ENCODE measurements around the gene BBS1. TPM values are rescaled to one million over a fixed set of nuclear protein-coding genes. Genes with fewer than 3 reads are reported as not detected.

BBS1 gene
- total RNA-seq, 2 donors from 2014 or later: 49.0 to 58.0 TPM

DNA sequence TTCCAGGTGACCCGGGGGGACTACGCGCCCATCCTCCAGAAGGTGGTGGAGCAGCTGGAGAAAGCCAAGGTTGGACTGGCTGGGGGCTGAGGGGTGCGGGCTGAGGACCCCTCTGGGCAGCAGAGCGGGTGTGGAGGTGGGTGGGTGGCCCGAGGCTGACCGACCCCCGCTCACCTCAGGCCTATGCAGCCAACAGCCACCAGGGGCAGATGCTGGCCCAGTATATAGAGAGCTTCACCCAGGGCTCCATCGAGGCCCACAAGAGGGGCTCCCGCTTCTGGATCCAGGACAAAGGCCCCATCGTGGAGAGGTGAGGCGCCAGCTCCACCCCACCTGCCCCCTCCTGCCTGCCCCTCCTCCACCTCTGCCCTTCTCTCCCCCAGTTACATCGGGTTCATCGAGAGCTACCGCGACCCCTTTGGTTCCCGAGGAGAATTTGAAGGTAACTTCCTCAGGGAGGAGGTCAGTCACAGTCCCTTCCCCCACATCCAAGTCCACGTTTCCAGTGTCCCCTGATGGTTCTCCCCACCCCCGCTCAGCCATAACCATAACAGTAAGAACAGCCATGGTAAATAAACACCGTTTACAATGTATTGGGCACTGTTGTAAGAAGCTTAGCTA lies 19.0 kb upstream of the BBS1 start:
- intact Hi-C loops (cut with DNase I): no loop called here
- no peak for DNase-seq
- no peak for ATAC-seq
- no peak overlapping the region for H3K27ac ChIP-seq
- peaks cover 9 to 20% of the 10 kb centered on the region in 2 donors for H3K36me3 ChIP-seq (replicated peaks in 1 of 2; ENCODE audit: insufficient read depth in 1 of 2, low read depth in 2 of 2)
- no peak for TF ChIP-seq POLR2A (IDR thresholded peaks at IDR 0.05)
- TF ChIP-seq, protein P1, sequence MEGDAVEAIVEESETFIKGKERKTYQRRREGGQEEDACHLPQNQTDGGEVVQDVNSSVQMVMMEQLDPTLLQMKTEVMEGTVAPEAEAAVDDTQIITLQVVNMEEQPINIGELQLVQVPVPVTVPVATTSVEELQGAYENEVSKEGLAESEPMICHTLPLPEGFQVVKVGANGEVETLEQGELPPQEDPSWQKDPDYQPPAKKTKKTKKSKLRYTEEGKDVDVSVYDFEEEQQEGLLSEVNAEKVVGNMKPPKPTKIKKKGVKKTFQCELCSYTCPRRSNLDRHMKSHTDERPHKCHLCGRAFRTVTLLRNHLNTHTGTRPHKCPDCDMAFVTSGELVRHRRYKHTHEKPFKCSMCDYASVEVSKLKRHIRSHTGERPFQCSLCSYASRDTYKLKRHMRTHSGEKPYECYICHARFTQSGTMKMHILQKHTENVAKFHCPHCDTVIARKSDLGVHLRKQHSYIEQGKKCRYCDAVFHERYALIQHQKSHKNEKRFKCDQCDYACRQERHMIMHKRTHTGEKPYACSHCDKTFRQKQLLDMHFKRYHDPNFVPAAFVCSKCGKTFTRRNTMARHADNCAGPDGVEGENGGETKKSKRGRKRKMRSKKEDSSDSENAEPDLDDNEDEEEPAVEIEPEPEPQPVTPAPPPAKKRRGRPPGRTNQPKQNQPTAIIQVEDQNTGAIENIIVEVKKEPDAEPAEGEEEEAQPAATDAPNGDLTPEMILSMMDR (IDR thresholded peaks at IDR 0.05): no peak
- no peak overlapping the region for H3K4me3 ChIP-seq
- no peaks in the 10 kb centered on the region for H3K9me3 ChIP-seq
- 76 to 77% methylated on average over 13 to 20 of the region's 20 CpGs for WGBS, 2 donors
- no peaks in the 10 kb centered on the region for H3K4me1 ChIP-seq
- H3K27me3 ChIP-seq: no peaks in the 10 kb centered on the region

DNA sequence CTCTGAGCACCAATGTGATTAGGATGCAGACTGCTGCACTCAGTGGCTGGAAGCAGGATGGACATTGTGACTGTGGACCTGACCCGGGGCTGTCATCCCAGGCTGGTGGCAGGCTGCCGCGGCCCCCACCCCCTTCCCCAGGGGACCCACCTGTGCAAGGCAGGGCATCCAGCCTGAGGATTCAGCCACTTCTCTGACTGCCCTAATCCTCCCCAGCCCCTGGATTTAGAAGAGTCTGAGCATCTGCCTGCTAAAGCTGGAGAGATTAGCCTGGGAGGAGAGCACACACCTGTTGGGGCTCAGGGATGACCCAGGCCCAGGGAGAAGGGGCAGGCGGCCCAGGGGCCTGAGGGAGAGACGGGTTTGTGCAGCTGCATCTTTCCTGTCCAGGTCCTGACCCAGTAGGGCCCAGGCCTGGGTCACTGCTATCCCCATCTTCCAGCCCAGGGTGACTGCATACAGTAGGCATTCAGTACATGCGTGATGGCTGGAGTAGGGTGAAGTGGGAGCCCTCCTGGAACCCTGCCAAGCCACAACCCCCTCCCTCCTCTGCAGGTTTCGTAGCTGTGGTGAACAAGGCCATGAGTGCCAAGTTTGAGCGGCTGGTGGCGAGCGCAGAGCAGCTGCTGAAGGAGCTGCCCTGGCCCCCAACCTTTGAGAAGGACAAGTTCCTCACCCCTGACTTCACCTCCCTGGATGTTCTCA lies 18.1 kb upstream of the BBS1 start:
- TF ChIP-seq POLR2A (IDR thresholded peaks at IDR 0.05): no peak
- TF ChIP-seq, protein P1 (IDR thresholded peaks at IDR 0.05): no peak
- Histone ChIP-seq H3K27me3 (no peaks in the 10 kb centered on the region), H3K9me3 (no peaks in the 10 kb centered on the region), H3K36me3 (replicated peaks in 1 of 2; ENCODE audit: insufficient read depth in 1 of 2, low read depth in 2 of 2) (peaks cover 8 to 20% of the 10 kb centered on the region in 2 donors), H3K4me1 (no peaks in the 10 kb centered on the region), H3K27ac (no peak overlapping the region), H3K4me3 (no peak overlapping the region)
- intact Hi-C loops (cut with DNase I): no loop called here
- DNase-seq: no peak
- ATAC-seq: no peak
- 70 to 87% methylated on average over 2 to 10 of the region's 10 CpGs for WGBS, 2 donors

DNA sequence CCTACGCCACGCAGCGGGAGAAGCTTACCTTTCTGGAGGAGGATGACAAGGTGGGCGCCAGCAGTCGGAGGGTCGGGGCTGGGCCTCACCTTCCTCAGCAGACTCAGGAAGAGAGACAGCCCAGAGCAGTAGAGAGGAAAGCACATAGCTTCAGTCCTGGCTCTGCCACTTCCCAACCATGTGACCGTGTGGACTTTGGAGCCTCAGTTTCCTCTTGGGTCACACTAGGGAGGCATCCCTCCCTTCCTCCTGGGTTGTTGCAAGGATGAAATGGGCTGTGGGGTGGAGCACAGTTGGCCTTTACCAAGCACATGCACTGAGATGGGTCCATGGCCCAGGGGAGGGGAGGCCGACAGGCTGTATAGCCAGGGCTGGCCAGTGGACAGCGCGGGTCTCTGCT lies 17.3 kb upstream of the BBS1 start:
- ATAC-seq: no peak
- Histone ChIP-seq H3K27me3 (no peaks in the 10 kb centered on the region), H3K36me3 (replicated peaks in 1 of 2; ENCODE audit: insufficient read depth in 1 of 2, low read depth in 2 of 2) (peaks cover 5 to 21% of the 10 kb centered on the region in 2 donors), H3K9me3 (no peaks in the 10 kb centered on the region), H3K4me1 (no peaks in the 10 kb centered on the region), H3K4me3 (no peak overlapping the region), H3K27ac (no peak overlapping the region)
- no peak for TF ChIP-seq POLR2A (IDR thresholded peaks at IDR 0.05)
- TF ChIP-seq, protein P1 (IDR thresholded peaks at IDR 0.05): no peak
- intact Hi-C loops (cut with DNase I): no loop called here
- DNase-seq: no peak
- 93 to 97% methylated on average over 7 to 10 of the region's 10 CpGs for WGBS, 2 donors

DNA sequence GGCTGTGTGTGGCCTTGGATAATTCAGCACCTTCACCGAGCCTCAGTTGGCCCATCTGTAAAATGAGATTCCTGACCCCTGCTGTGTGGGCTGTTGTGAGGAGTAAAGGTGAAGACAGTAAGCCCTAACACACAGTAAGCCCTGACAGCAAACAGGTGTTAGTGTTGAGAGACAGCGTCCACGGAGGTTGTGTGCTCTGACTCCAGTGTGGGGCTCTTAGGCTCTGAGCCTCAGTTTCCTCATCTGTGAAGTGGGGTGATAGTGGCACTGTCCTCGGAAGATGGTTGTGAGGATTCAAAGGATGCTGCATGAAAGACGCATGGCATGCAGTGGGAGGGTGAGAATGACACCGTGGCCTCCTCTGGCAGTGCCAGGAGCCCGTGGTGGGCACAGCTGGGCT lies 16.0 kb upstream of the BBS1 start:
- Histone ChIP-seq H3K27ac (no peak overlapping the region), H3K36me3 (replicated peaks in 1 of 2; ENCODE audit: insufficient read depth in 1 of 2, low read depth in 2 of 2) (peaks cover 5 to 21% of the 10 kb centered on the region in 2 donors), H3K9me3 (no peaks in the 10 kb centered on the region), H3K4me1 (no peaks in the 10 kb centered on the region), H3K27me3 (no peaks in the 10 kb centered on the region), H3K4me3 (no peak overlapping the region)
- intact Hi-C loops (cut with DNase I): no loop called here
- DNase-seq: no peak
- WGBS, 2 donors: 92 to 96% methylated on average over 6 to 7 of the region's 7 CpGs
- no peak for TF ChIP-seq POLR2A (IDR thresholded peaks at IDR 0.05)
- TF ChIP-seq, protein P1 (IDR thresholded peaks at IDR 0.05): no peak
- no peak for ATAC-seq

All from body of pancreas (tissue), 4 donors.